AG20443 (cell line): ENCODE results near the gene DDX41.
"Not testable (repeated sequence)": the region's sequence is repeated elsewhere in the genome, so short reads cannot be mapped to it uniquely, and the experiment has no call there.

ENCODE experiments used
- DNase-seq: peaks from one replicate; pipeline ENCODE4 v3.0.0; 2012; ENCODE audit warnings: low spot score, mixed read lengths

Gene DDX41

GRCh38 chr5:177516601-177517568, at the start of gene DDX41:
TSS of gene DDX41 (minus strand) at chr5:177516961. CDS start at chr5:177516945, 16 bp downstream.
- peak; percentile 98 for DNase-seq

GRCh38 chr5:177565046-177565445, 48.3 kb upstream of the DDX41 start:
- no peak for DNase-seq

DNA sequence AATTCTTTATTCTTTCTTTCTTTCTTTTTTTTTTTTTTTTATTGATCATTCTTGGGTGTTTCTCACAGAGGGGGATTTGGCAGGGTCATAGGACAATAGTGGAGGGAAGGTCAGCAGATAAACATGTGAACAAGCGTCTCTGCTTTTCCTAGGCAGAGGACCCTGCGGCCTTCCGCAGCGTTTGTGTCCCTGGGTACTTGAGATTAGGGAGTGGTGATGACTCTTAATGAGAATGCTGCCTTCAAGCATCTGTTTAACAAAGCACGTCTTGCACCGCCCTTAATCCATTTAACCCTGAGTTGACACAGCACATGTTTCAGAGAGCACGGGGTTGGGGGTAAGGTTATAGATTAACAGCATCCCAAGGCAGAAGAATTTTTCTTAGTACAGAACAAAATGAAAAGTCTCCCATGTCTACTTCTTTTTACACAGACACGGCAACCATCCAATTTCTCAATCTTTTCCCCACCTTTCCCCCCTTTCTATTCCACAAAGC, 42.7 kb upstream of the DDX41 start:
- DNase-seq = not testable (repeated sequence)

DNA sequence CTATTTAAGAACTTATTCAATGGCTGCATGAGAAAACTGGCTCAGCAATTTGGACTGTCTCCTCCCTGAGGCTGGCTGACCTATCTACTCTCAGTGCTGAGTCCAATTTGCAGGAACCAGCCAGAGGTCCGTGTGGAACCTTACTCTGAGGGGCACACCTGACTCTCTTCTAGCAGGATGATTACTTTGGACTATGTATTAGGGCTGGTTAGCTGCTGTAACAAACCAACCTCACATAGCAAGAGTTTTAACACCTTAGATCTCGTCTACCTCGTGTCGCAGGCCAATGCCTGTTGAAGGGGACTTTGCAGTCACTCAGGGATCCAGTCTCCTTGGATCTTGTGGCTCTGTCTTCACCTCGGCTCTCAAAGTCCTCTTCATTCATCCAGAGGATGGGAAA, 41.0 kb upstream of the DDX41 start:
- no peak for DNase-seq

DNA sequence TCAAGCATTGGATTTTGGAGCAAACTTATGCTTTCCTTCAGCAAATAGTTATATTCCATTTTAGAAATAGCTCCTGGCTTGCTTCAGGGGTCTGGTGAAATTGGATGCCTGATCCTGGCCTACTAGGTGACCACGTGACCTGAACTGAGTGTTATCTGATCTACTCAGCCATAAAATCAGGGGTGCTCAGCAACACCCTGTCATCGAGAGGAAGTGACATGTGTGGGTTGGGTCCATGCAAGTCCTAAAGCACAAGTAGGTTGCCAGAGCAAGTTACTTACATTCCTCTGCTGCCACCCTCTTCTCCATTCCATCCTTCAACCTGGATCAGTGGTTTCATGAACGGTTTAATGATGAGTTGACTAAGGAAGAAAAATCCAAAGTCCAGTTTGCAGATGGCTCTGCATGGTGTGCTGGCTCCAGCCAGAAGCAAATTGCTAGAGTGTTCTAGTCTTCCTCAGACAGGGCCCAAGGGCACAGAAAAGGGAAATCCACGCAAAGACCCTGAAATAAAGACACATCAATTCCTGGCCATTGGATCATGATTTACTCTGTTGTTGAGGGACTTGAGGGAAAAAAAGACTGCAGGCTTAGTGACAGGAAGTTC, 40.4 kb upstream of the DDX41 start:
- no peak for DNase-seq

DNA sequence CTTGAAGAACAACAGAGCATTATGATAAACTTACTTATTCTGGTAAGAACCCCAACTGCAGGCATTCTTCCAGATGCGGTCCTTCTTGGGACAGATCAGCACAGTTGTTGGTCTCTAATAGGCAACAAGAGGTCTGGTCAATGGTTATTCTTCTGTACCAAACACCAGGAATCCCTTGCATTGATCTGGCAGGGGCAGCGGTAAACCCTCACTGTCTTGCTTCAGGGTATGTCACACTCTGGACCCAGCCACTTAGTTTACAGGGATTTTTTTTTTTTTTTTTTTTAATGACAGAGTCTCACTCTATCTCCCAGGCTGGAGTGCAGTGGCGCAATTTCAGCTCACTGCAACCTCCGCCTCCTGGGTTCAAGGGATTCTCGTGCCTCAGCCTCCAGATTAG, 38.9 kb upstream of the DDX41 start:
- DNase-seq = no peak

DNA sequence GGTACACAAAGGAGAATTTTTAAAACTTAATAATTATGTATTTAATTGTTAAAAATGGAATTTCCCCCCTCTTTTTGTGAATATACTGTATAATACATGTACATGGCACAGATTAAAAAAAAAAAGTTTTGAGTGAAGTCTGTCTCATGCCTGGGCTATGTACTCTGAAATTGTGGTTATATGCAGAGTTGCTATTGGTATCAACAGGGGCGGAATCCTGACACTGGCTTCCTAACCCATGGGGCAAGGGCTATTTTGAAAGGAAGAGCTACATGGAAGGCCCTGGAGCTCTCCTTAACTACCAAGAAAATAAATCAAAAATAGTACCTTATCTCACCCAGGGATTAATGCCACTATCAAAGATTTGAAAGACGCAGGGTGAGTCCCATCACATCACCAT, 38.5 kb upstream of the DDX41 start:
- DNase-seq = no peak

GRCh38 chr5:177554474-177555111, 37.8 kb upstream of the DDX41 start, which contains the start of gene FAM193B:
TSS of gene FAM193B (minus strand) at chr5:177554563. CDS start at chr5:177554458, 105 bp downstream.
- DNase-seq = peak; percentile 99

DNA sequence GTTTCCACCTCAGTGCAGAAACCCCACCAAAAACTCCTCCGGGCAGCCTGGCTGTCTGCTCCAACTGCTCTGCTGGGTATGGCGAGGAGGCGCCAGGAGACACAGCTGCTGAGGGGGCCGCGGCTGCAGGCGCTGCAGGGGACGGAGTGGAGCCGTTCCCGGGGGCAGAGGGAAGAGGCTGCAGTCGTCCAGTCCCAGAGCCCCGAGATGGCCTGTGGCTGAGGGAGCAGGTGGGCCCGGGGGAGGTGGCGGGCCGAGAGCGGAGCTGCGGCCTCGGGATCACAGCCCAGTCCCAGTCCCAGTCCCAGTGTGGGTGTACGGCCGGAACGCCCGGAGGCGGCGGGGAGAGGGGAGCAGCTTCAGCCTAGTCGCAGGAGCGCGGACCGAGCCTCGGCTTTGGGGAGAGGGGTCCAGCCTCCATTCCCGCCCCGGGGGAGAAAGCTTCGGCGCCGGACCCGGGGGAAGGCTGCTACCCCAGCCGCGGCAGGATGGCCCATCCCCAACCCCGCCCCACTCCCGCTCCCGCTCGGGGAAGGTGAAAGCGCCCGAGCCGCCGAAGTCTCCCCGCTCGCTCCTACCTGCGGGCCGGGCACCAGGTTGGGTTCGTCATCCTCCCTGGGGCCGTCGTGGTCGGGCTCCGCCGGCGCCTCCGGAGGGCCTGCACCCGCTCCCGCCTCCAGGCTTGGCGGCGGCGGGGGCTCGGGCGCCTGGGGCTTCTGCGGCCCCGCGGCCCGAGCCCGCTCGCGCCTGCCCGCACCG, 37.1 kb upstream of the DDX41 start:
- peak; percentile 59 for DNase-seq

GRCh38 chr5:177552839-177553455, 36.2 kb upstream of the DDX41 start:
- peak; percentile 60 for DNase-seq

DNA sequence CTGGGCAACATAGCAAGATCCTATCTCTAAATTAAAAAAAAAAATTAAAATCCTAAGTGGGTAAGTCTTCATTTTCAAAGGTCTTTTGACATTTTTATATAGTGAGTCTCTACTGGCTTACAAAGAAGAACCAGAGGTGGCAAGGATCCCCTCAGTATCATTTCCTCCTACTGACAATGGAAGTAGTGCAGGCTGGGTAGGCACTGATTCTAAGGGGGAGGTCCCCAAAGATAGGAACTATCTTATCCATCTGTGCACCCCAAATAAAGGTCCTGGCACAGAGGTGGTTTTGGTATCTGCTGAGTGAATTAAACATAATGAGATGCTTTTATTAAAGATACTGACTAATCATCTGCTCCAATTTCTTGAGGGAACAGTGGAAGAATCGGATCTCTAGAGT, 33.4 kb upstream of the DDX41 start:
- DNase-seq = no peak

- no peak for DNase-seq
These were observed 31.7 kb upstream of the DDX41 start for GRCh38 chr5:177548495-177548894.

DNA sequence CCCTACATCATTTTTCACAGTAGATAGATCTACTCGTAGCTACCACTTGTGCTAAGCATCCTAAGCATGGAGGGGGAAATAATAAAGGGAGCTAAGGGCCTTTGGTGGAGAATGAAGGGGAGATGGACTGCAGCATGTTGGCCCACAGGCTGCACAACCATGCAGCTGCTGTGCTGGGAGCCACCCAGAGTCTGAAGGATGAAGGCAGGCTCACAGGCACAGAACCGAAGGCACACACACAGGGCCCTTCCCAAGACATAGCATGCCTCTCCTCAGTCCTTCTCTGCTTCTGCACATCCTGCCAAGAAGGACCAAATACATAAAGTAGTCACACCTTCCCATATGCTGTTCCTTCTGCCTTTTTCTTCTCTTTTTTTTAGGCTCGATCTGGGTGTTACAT, 31.0 kb upstream of the DDX41 start:
- no peak for DNase-seq

GRCh38 chr5:177546258-177546741, 29.5 kb upstream of the DDX41 start:
- peak; percentile 86 for DNase-seq

GRCh38 chr5:177545487-177546257, 28.9 kb upstream of the DDX41 start:
- DNase-seq = peak; percentile 69

DNA sequence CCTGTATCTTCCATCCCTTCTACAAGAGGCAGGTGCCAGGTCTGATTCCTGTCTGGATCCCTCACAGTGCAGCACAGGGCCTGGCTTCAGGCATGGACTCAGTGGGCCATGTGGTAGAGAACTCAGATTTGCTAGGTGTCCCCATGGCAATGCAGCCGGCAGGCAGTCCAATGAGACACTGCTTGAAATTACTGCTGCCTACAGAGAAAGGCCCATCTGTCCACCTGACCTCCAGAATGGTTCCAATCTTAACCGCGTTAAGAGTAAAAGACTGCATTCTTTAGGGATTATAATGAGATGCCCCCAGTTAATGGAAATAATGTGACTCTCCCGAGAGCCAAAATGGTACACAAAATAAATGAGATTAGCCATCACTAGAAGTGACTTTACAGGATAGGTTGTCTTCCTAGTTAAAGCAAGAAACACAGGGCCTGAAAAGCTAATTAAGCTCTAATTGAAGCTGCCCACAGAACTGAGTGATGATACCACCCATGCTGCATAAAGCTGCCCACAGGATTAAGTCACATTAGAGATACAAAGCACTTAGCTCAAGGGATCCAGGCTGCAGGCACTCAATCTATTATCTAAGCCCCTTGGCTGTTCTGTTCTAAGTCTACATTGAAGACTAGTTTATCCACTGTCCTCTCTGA, 26.2 kb upstream of the DDX41 start:
- no peak for DNase-seq

DNA sequence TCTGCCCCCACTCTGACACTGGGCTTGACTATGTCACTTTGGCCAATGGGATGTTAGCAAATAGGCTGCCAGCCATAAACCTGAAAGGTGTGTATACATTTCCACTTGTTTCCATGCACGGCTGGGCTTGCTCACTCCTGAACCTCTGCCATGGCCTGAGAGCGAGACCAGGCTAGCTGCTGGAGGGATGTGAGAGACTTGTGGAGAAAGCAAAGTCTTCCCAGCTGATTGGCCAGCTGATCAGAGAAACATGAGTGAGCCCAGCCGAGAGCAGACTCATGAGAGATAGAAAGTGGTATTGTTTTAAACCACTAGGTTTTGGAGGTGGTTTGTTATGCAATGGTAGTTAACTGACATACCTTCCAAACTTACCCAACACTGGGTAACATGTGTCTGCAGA, 23.7 kb upstream of the DDX41 start:
- DNase-seq = no peak

DNA sequence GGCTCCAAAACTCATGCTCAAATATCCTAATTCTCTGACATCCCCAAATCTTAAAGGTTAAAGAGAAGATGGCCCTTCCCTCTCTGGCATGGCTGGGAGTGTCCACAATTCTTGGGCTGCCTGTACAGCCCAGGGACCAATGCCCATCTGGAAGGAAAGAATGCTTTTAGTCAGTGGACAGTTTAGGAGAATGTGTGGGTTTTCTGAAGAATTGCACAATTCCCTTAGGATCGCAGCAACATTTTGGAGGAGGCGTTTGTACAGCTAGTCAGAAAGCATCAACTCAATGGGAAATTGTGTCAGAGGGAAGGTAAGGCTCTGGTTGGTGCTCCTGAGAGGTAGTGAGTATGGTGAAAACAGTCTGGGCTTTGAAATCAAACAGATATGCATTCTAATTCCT, 22.6 kb upstream of the DDX41 start:
- peak; percentile 89 for DNase-seq

GRCh38 chr5:177538876-177539275, 22.1 kb upstream of the DDX41 start:
- DNase-seq = no peak
